ENCODE results near the gene GOLT1A. TPM values are rescaled to one million over a fixed set of nuclear protein-coding genes. Genes with fewer than 3 reads are reported as not detected.

The GOLT1A gene
- total and polyA plus RNA-seq, 4 donors: 14.1 to 103 (median 52.7) TPM

- no peak for TF ChIP-seq RAD21 (IDR thresholded peaks at IDR 0.05)
Measured at GRCh38 chr1:204167730-204168129, 46.1 kb downstream of the GOLT1A start (continued).

- Histone ChIP-seq H3K27me3 (ENCODE audit: control insufficient read depth in 4 of 4, insufficient read depth in 4 of 4, low read length in 3 of 4) (no peaks in the 10 kb centered on the region), H3K36me3 (ENCODE audit: control insufficient read depth in 4 of 4, insufficient read depth in 3 of 4, low read depth in 1 of 4, low read length in 3 of 4) (no peaks in the 10 kb centered on the region), H3K9ac (ENCODE audit: low read depth in 1 of 2, low read length in 2 of 2) (no peak within 1 kb of the TSS), H3K9me3 (ENCODE audit: control insufficient read depth in 4 of 4, low read length in 3 of 4) (peaks cover 0 to 4% (median 0%) of the 10 kb centered on the region in 4 donors), H3K4me1 (ENCODE audit: control insufficient read depth in 4 of 4, insufficient read depth in 4 of 4, low read length in 3 of 4) (peaks cover 2 to 19% (median 12%) of the 10 kb centered on the region in 4 donors), H3K4me3 (ENCODE audit: low read depth in 1 of 3, low read length in 3 of 3) (no peak within 1 kb of the TSS), H3K27ac (ENCODE audit: low read depth in 1 of 2, low read length in 2 of 2) (no peak within 1 kb of the TSS)
- TF ChIP-seq ZBTB33 (IDR thresholded peaks at IDR 0.05) (no peak), TAF1 (conservative IDR thresholded peaks at IDR 0.05) (no peak), EGR1 (IDR thresholded peaks at IDR 0.05; ENCODE audit: low read depth in 2 of 2) (no peak), HNF4G (IDR thresholded peaks at IDR 0.05) (no peak)
- TF ChIP-seq, protein P1, sequence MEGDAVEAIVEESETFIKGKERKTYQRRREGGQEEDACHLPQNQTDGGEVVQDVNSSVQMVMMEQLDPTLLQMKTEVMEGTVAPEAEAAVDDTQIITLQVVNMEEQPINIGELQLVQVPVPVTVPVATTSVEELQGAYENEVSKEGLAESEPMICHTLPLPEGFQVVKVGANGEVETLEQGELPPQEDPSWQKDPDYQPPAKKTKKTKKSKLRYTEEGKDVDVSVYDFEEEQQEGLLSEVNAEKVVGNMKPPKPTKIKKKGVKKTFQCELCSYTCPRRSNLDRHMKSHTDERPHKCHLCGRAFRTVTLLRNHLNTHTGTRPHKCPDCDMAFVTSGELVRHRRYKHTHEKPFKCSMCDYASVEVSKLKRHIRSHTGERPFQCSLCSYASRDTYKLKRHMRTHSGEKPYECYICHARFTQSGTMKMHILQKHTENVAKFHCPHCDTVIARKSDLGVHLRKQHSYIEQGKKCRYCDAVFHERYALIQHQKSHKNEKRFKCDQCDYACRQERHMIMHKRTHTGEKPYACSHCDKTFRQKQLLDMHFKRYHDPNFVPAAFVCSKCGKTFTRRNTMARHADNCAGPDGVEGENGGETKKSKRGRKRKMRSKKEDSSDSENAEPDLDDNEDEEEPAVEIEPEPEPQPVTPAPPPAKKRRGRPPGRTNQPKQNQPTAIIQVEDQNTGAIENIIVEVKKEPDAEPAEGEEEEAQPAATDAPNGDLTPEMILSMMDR (IDR thresholded peaks at IDR 0.05; ENCODE audit: low read depth, low read length, missing input control): no peak
- DNase-seq (ENCODE audit: low spot score): no peak
- WGBS: 65% methylated on average over 5 of the region's 5 CpGs
Measured at GRCh38 chr1:204166219-204166618, 47.6 kb downstream of the GOLT1A start, which contains the start of gene REN. REN (minus strand) TSS chr1:204166337; CDS start chr1:204166293, 44 bp downstream.

GRCh38 chr1:204162494-204163074, 51.2 kb downstream of the GOLT1A start:
- H3K9me3 ChIP-seq (ENCODE audit: control insufficient read depth in 4 of 4, low read length in 3 of 4): no peaks in the 10 kb centered on the region
- DNase-seq (ENCODE audit: low spot score): peak; percentile 86
- peak overlapping the region in 1 of 2 donors; percentile 39 for H3K9ac ChIP-seq (ENCODE audit: low read depth in 1 of 2, low read length in 2 of 2)
- peak overlapping the region in 1 of 2 donors; percentile 23 for H3K27ac ChIP-seq (ENCODE audit: low read depth in 1 of 2, low read length in 2 of 2)
- no peak overlapping the region for H3K4me3 ChIP-seq (ENCODE audit: low read depth in 1 of 3, low read length in 3 of 3)
- H3K36me3 ChIP-seq (ENCODE audit: control insufficient read depth in 4 of 4, insufficient read depth in 3 of 4, low read depth in 1 of 4, low read length in 3 of 4): no peaks in the 10 kb centered on the region
- H3K27me3 ChIP-seq (ENCODE audit: control insufficient read depth in 4 of 4, insufficient read depth in 4 of 4, low read length in 3 of 4): no peaks in the 10 kb centered on the region
- peaks cover 2 to 24% (median 14%) of the 10 kb centered on the region in 4 donors for H3K4me1 ChIP-seq (ENCODE audit: control insufficient read depth in 4 of 4, insufficient read depth in 4 of 4, low read length in 3 of 4)
- 14% methylated on average over 7 of the region's 7 CpGs for WGBS
- TF ChIP-seq, protein P2, sequence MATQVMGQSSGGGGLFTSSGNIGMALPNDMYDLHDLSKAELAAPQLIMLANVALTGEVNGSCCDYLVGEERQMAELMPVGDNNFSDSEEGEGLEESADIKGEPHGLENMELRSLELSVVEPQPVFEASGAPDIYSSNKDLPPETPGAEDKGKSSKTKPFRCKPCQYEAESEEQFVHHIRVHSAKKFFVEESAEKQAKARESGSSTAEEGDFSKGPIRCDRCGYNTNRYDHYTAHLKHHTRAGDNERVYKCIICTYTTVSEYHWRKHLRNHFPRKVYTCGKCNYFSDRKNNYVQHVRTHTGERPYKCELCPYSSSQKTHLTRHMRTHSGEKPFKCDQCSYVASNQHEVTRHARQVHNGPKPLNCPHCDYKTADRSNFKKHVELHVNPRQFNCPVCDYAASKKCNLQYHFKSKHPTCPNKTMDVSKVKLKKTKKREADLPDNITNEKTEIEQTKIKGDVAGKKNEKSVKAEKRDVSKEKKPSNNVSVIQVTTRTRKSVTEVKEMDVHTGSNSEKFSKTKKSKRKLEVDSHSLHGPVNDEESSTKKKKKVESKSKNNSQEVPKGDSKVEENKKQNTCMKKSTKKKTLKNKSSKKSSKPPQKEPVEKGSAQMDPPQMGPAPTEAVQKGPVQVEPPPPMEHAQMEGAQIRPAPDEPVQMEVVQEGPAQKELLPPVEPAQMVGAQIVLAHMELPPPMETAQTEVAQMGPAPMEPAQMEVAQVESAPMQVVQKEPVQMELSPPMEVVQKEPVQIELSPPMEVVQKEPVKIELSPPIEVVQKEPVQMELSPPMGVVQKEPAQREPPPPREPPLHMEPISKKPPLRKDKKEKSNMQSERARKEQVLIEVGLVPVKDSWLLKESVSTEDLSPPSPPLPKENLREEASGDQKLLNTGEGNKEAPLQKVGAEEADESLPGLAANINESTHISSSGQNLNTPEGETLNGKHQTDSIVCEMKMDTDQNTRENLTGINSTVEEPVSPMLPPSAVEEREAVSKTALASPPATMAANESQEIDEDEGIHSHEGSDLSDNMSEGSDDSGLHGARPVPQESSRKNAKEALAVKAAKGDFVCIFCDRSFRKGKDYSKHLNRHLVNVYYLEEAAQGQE (IDR thresholded peaks at IDR 0.05): no peak
- TF ChIP-seq RAD21 (IDR thresholded peaks at IDR 0.05) (peak; percentile 99), SP1 (IDR thresholded peaks at IDR 0.05) (peak; percentile 12), RXRA (IDR thresholded peaks at IDR 0.05) (peak; percentile 9 to 42), GABPA (IDR thresholded peaks at IDR 0.05 in 1 of 2, conservative IDR thresholded peaks at IDR 0.05 in 1 of 2) (peak in 1 of 2 donors; percentile 5), FOXA2 (IDR thresholded peaks at IDR 0.05) (no peak), HNF4A (conservative IDR thresholded peaks at IDR 0.05) (peak in 1 of 2 donors; percentile 7)
- TF ChIP-seq, protein P1 (IDR thresholded peaks at IDR 0.05; ENCODE audit: low read depth, low read length, missing input control): peak; percentile 99
